A673 (cell line): ENCODE data around the gene DNMT3B. TPM values are rescaled to one million over a fixed set of nuclear protein-coding genes. Genes with fewer than 3 reads are reported as not detected.
"Not testable (repeated sequence)": the region's sequence is repeated elsewhere in the genome, so short reads cannot be mapped to it uniquely, and the experiment has no call there.

ENCODE experiments used
- BruUV-seq: library from RNA; stranded (reverse); fragments of 400-500 nt; replicated peaks from 2 replicates; lab custom pipeline; 2021; lab: Mats Ljungman, UMichigan
- CTCF ChIA-PET: fragments of 300-600 bp; sonication (Branson Sonifier 250); formaldehyde crosslinking; loops from one replicate; lab custom pipeline; 2022; ENCODE audit warnings: antibody characterized with exemption; lab: Charles Lee
- POLR2A ChIA-PET: fragments of 300-600 bp; sonication (Branson Sonifier 250); formaldehyde crosslinking; loops from one replicate; lab custom pipeline; 2022; ENCODE audit warnings: antibody characterized with exemption; ENCODE audit not compliant: low non-redundant PET; lab: Charles Lee
- DNase-seq: peaks from one replicate; pipeline ENCODE4 v3.0.0-alpha.2; 2015; ENCODE audit warnings: low spot score
- H3K27ac ChIP-seq: fragments of 200-600 bp; sonication (generic); 2 replicates; pipeline ENCODE4 v1.5.1; 2016; ENCODE audit warnings: mixed run types, low read depth, mild to moderate bottlenecking, mixed read lengths, antibody characterized with exemption, low read length; ENCODE audit not compliant: poor library complexity, severe bottlenecking
- H3K27me3 ChIP-seq: fragments of 200-600 bp; sonication (generic); replicated peaks from 2 replicates; pipeline ENCODE4 v1.6.1; 2017; ENCODE audit warnings: mixed run types, low read depth, mild to moderate bottlenecking, mixed read lengths, antibody characterized with exemption, low read length; ENCODE audit not compliant: insufficient read depth, poor library complexity
- H3K36me3 ChIP-seq: fragments of 200-600 bp; sonication (generic); 2 replicates; pipeline ENCODE4 v1.6.1; 2016; ENCODE audit warnings: mixed run types, mild to moderate bottlenecking, mixed read lengths, antibody characterized with exemption, low read length; ENCODE audit not compliant: insufficient read depth, poor library complexity, severe bottlenecking
- H3K4me1 ChIP-seq: fragments of 200-600 bp; sonication (generic); 2 replicates; pipeline ENCODE4 v1.6.1; 2017; ENCODE audit warnings: mixed run types, mild to moderate bottlenecking, mixed read lengths, antibody characterized with exemption, low read length; ENCODE audit not compliant: insufficient read depth, poor library complexity, severe bottlenecking
- H3K4me3 ChIP-seq: fragments of 200-600 bp; sonication (generic); 2 replicates; pipeline ENCODE4 v1.5.1; 2016; ENCODE audit warnings: low read depth, mixed run types, mild to moderate bottlenecking, mixed read lengths, low read length; ENCODE audit not compliant: poor library complexity, severe bottlenecking
- H3K9me3 ChIP-seq: fragments of 200-600 bp; sonication (generic); 2 replicates; pipeline ENCODE4 v1.6.1; 2016; ENCODE audit warnings: mixed run types, low read depth, mild to moderate bottlenecking, mixed read lengths, antibody characterized with exemption, low read length; ENCODE audit not compliant: poor library complexity, severe bottlenecking
- EZH2 ChIP-seq: fragments of 200-600 bp; sonication (generic); IDR thresholded peaks from 2 replicates; pipeline ENCODE4 v1.6.1; 2017; ENCODE audit warnings: borderline replicate concordance, low read depth, mild to moderate bottlenecking, mixed read lengths, antibody characterized with exemption, low read length; ENCODE audit not compliant: poor library complexity, severe bottlenecking
- intact Hi-C: fragments of 100-400 bp; cut with micrococcal nuclease; formaldehyde crosslinking; loops from one replicate; pipeline ENCODE4 v1.10.0; 2022; ENCODE audit not compliant: unreplicated experiment
- total RNA-seq: library from RNA; stranded (reverse); gene quantifications from 2 replicates; pipeline ENCODE4 v1.2.3, GENCODE V29; 2021
- TF ChIP-seq, protein P1 (sequence below): fragments of 300-800, 200-600 bp; sonication (generic); conservative IDR thresholded peaks from 2 replicates; pipeline ENCODE4 v1.5.1; 2017; ENCODE audit warnings: low read depth, mild to moderate bottlenecking, antibody characterized with exemption, low read length, moderate library complexity, mixed read lengths

DNMT3B gene
- total RNA-seq, 1 experiment from 2014 or later = 3.8 TPM

DNA sequence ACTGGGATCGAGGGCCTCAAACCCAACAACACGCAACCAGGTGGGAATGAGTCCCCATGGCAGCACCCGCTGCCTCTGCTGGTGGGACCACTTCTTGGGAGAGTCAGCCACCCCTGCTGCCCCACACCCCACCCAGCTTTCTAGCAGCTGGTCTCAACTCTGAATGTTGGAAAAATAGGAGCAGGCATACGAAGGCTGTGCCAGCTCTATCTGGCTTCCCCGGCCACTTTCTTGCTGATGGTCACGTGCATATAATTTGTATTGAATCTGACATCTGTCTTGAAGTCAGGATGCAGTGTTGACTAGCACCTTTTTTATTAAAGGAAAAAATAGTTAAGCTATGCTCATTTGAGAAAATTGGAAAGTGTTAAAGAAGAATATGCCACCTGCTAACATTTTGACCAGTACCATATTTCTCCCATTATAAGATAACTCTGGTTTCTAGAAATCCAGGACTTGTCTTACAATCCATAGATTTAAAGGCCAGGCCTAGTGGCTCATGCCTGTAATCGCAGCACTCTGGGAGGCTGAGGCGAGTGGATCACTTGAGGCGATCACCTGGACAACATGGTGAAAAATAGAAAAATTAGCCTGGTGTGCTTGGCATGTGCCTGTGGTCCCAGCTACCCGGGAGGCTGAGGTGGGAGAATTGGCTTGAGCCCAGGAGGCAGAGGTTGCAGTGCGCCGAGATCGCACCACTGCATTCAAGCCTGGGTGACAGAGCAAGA lies 30.7 kb downstream of the DNMT3B start:
- no TSS peak for BruUV-seq
- Histone ChIP-seq H3K36me3 (no peaks in the 10 kb centered on the region), H3K27me3 (no peaks in the 10 kb centered on the region), H3K27ac (no peak overlapping the region), H3K4me3 (no peak overlapping the region), H3K4me1 (peaks cover 16% of the 10 kb centered on the region), H3K9me3 (no peaks in the 10 kb centered on the region)
- CTCF ChIA-PET = no interaction called here
- intact Hi-C loops = loop anchor here (5.0 kb wide), 2 partner anchors 99 to 154 kb away; no protein-coding TSS in a partner anchor
- TF ChIP-seq, protein P1, sequence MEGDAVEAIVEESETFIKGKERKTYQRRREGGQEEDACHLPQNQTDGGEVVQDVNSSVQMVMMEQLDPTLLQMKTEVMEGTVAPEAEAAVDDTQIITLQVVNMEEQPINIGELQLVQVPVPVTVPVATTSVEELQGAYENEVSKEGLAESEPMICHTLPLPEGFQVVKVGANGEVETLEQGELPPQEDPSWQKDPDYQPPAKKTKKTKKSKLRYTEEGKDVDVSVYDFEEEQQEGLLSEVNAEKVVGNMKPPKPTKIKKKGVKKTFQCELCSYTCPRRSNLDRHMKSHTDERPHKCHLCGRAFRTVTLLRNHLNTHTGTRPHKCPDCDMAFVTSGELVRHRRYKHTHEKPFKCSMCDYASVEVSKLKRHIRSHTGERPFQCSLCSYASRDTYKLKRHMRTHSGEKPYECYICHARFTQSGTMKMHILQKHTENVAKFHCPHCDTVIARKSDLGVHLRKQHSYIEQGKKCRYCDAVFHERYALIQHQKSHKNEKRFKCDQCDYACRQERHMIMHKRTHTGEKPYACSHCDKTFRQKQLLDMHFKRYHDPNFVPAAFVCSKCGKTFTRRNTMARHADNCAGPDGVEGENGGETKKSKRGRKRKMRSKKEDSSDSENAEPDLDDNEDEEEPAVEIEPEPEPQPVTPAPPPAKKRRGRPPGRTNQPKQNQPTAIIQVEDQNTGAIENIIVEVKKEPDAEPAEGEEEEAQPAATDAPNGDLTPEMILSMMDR = 0 out of 2 replicates have a peak, but pooled peaks have one; percentile 7
- no peak for TF ChIP-seq EZH2
- POLR2A ChIA-PET = no interaction called here
- no peak for DNase-seq

- Histone ChIP-seq H3K9me3 (no peaks in the 10 kb centered on the region), H3K27me3 (no peaks in the 10 kb centered on the region), H3K4me3 (no peak overlapping the region), H3K27ac (no peak overlapping the region), H3K4me1 (peaks cover 16% of the 10 kb centered on the region), H3K36me3 (no peaks in the 10 kb centered on the region)
- no peak for DNase-seq
- ChIA-PET POLR2A (no interaction called here), CTCF (no interaction called here)
- BruUV-seq = no TSS peak
- TF ChIP-seq EZH2 = no peak
- TF ChIP-seq, protein P1 = no peak
- intact Hi-C loops = no loop called here
Observed at GRCh38 chr20:32796383-32796948, 34.3 kb downstream of the DNMT3B start.

- BruUV-seq = no TSS peak
- H3K36me3 ChIP-seq = no peaks in the 10 kb centered on the region
Observed at GRCh38 chr20:32796981-32797451, 34.8 kb downstream of the DNMT3B start.

GRCh38 chr20:32797571-32797970 lies 35.4 kb downstream of the DNMT3B start:
- POLR2A ChIA-PET, BruUV-seq, CTCF ChIA-PET, H3K27me3 ChIP-seq, DNase-seq, H3K27ac ChIP-seq, H3K9me3 ChIP-seq, H3K4me1 ChIP-seq, H3K36me3 ChIP-seq, H3K4me3 ChIP-seq, intact Hi-C loops: not testable (repeated sequence)

More at GRCh38 chr20:32796981-32797451, 34.8 kb downstream of the DNMT3B start:
- no peak for DNase-seq
- intact Hi-C loops = no loop called here
- H3K9me3 ChIP-seq = no peaks in the 10 kb centered on the region
- TF ChIP-seq, protein P1 = no peak
- no peak for TF ChIP-seq EZH2
- peaks cover 13% of the 10 kb centered on the region for H3K4me1 ChIP-seq
- H3K4me3 ChIP-seq = no peak overlapping the region
- no peak overlapping the region for H3K27ac ChIP-seq
- ChIA-PET POLR2A (no interaction called here), CTCF (no interaction called here)
- H3K27me3 ChIP-seq = no peaks in the 10 kb centered on the region
